Left colon (tissue), 2 donors: ENCODE measurements around the gene KLHDC3. TPM values are rescaled to one million over a fixed set of nuclear protein-coding genes. Genes with fewer than 3 reads are reported as not detected.

Source experiments
- total RNA-seq, 2 donors: library from RNA; stranded (reverse); fragmentation: NEBNext Ultra II Directional; extraction: Animal tissue kit (Norgen Biotek cat#: 25700); gene quantifications; one replicate each; pipeline ENCODE4 v1.2.1, GENCODE V29; 2021
- donor health status: DM: no; HTN: no; CAD: no.
- donor health status: DM: yes; HTN: yes; CAD: no.

KLHDC3 gene
- total RNA-seq, 2 donors from 2014 or later, result 43.8 to 59.0 TPM

Other genes with a start within 250 kb of the KLHDC3 start
- gene BICRAL, start 232.2 kb upstream of the KLHDC3 start, total RNA-seq, result 10 to 100 TPM; 20.2 to 20.5 TPM
- 10 to 100 TPM; 43.7 to 50.4 TPM for gene RPL7L1, start 134.6 kb upstream of the KLHDC3 start, total RNA-seq
- not detected for gene PTCRA, start 98.2 kb upstream of the KLHDC3 start, total RNA-seq
- gene CNPY3, start 84.8 kb upstream of the KLHDC3 start, total RNA-seq, result 10 to 100 TPM; 19.6 to 25.9 TPM
- gene GNMT, start 53.5 kb upstream of the KLHDC3 start, total RNA-seq, result under 1 TPM in 1 of 2 donors, not detected in 1; 0.37 TPM
- 10 to 100 TPM; 22.4 to 26.9 TPM for gene PEX6, start 35.1 kb upstream of the KLHDC3 start, total RNA-seq
- 10 to 100 TPM; 33.7 to 36.4 TPM for gene PPP2R5D, start 29.7 kb upstream of the KLHDC3 start, total RNA-seq
- gene MEA1, start 303 bp upstream of the KLHDC3 start, total RNA-seq, result 10 to 100 TPM; 35.8 to 43.6 TPM
- 10 to 100 TPM; 33.6 to 45.8 TPM for gene RRP36, start 7.4 kb downstream of the KLHDC3 start, total RNA-seq
- gene CUL7, start 39.6 kb downstream of the KLHDC3 start, total RNA-seq, result 10 to 100 TPM; 14.9 to 15.3 TPM
- 10 to 100 TPM; 62.5 to 75.0 TPM for gene MRPL2, start 45.2 kb downstream of the KLHDC3 start, total RNA-seq
- gene KLC4, start 45.4 kb downstream of the KLHDC3 start, total RNA-seq, result 100 to 1,000 TPM; 109 to 122 TPM
- 1 to 10 TPM; 8.0 to 9.7 TPM for gene PTK7, start 62.1 kb downstream of the KLHDC3 start, total RNA-seq
- 10 to 100 TPM; 22.8 to 30.1 TPM for gene SRF, start 157.0 kb downstream of the KLHDC3 start, total RNA-seq
- gene CUL9, start 167.9 kb downstream of the KLHDC3 start, total RNA-seq, result 10 to 100 TPM; 31.4 to 41.8 TPM
- gene DNPH1, start 215.2 kb downstream of the KLHDC3 start, total RNA-seq, result 10 to 100 TPM; 65.7 to 67.3 TPM
- under 1 TPM; 0.18 to 0.53 TPM for gene TTBK1, start 229.2 kb downstream of the KLHDC3 start, total RNA-seq